Osteoblast (primary cell): ENCODE results near the gene SMCHD1. TPM values are rescaled to one million over a fixed set of nuclear protein-coding genes. Genes with fewer than 3 reads are reported as not detected.
"Not testable (repeated sequence)": the region's sequence is repeated elsewhere in the genome, so short reads cannot be mapped to it uniquely, and the experiment has no call there.

ENCODE experiments used
- DNase-seq: peaks from one replicate; pipeline ENCODE4 v3.0.0; 2011; ENCODE audit warnings: low spot score, mixed read lengths; ENCODE audit not compliant: insufficient read length; ENCODE audit errors: missing footprints
- H2AFZ ChIP-seq: 2 replicates; pipeline ENCODE4 v1.6.0; 2011; ENCODE audit warnings: mild to moderate bottlenecking, low read length
- H3K27ac ChIP-seq: 2 replicates; pipeline ENCODE4 v1.5.1; 2011; ENCODE audit warnings: mild to moderate bottlenecking, low read depth, low read length, moderate library complexity
- H3K27me3 ChIP-seq: 2 replicates; pipeline ENCODE4 v1.6.0; 2012; ENCODE audit warnings: mild to moderate bottlenecking, control low read depth, inconsistent platforms, low read length, moderate library complexity; ENCODE audit not compliant: insufficient read depth
- H3K36me3 ChIP-seq: 2 replicates; pipeline ENCODE4 v1.5.1; 2011; ENCODE audit warnings: mild to moderate bottlenecking, low read length, control low read depth, moderate library complexity; ENCODE audit not compliant: insufficient read depth
- H3K4me1 ChIP-seq: 2 replicates; pipeline ENCODE4 v1.5.1; 2011; ENCODE audit warnings: mild to moderate bottlenecking, low read length, control low read depth, moderate library complexity; ENCODE audit not compliant: insufficient read depth
- H3K4me2 ChIP-seq: 2 replicates; pipeline ENCODE4 v1.6.0; 2011; ENCODE audit warnings: mild to moderate bottlenecking, low read length; ENCODE audit not compliant: insufficient read depth
- H3K4me3 ChIP-seq: fragments of 200-600 bp; sonication (generic); 3 replicates; pipeline ENCODE4 v1.5.1; 2012; ENCODE audit warnings: mild to moderate bottlenecking, low read length, inconsistent platforms; ENCODE audit not compliant: insufficient read depth
- H3K79me2 ChIP-seq: 2 replicates; pipeline ENCODE4 v1.6.0; 2012; ENCODE audit warnings: mild to moderate bottlenecking, low read length, control low read depth, inconsistent platforms; ENCODE audit not compliant: insufficient read depth
- H3K9me3 ChIP-seq: 2 replicates; pipeline ENCODE4 v1.5.1; 2011; ENCODE audit warnings: low read depth, low read length, control low read depth
- H4K20me1 ChIP-seq: 2 replicates; pipeline ENCODE4 v1.6.0; 2012; ENCODE audit warnings: mild to moderate bottlenecking, low read length, control low read depth; ENCODE audit not compliant: insufficient read depth
- CTCF ChIP-seq: IDR thresholded peaks from 2 replicates; pipeline ENCODE4 v1.5.1; 2011; ENCODE audit warnings: mild to moderate bottlenecking, low read depth, low read length, moderate library complexity; ENCODE audit errors: extremely low read depth
- total RNA-seq: library from RNA; depleted of rRNA; stranded (reverse); fragments of >200 nt; gene quantifications from 2 replicates; pipeline ENCODE4 v1.2.3, GENCODE V29; 2012

SMCHD1 gene
- total RNA-seq, 1 donor, result 53.6 TPM

- Histone ChIP-seq H3K27me3 (no peaks in the 10 kb centered on the region), H3K79me2 (no peaks in the 10 kb centered on the region), H3K4me3 (no peak overlapping the region), H3K36me3 (peaks cover 21% of the 10 kb centered on the region), H3K27ac (no peak overlapping the region), H4K20me1 (no peaks in the 10 kb centered on the region), H3K4me2 (no peak overlapping the region), H3K4me1 (no peaks in the 10 kb centered on the region), H3K9me3 (no peaks in the 10 kb centered on the region), H2AFZ (no peak overlapping the region)
- TF ChIP-seq CTCF, result no peak
- no peak for DNase-seq
These were observed 138.6 kb downstream of the SMCHD1 start for GRCh38 chr18:2794159-2794558.

GRCh38 chr18:2797951-2798350 lies 142.4 kb downstream of the SMCHD1 start:
- Histone ChIP-seq H3K9me3 (no peaks in the 10 kb centered on the region), H3K27ac (no peak overlapping the region), H3K79me2 (no peaks in the 10 kb centered on the region), H4K20me1 (no peaks in the 10 kb centered on the region), H3K36me3 (peaks cover 22% of the 10 kb centered on the region), H3K27me3 (no peaks in the 10 kb centered on the region), H3K4me3 (no peak overlapping the region), H3K4me2 (no peak overlapping the region), H3K4me1 (no peaks in the 10 kb centered on the region), H2AFZ (no peak overlapping the region)
- no peak for DNase-seq
- TF ChIP-seq CTCF, result no peak

GRCh38 chr18:2799369-2799768 lies 143.8 kb downstream of the SMCHD1 start:
- Histone ChIP-seq H3K36me3 (peaks cover 22% of the 10 kb centered on the region), H3K79me2 (no peaks in the 10 kb centered on the region), H3K4me2 (no peak overlapping the region), H3K4me3 (no peak overlapping the region), H3K9me3 (no peaks in the 10 kb centered on the region), H2AFZ (no peak overlapping the region), H4K20me1 (no peaks in the 10 kb centered on the region), H3K27ac (no peak overlapping the region), H3K4me1 (no peaks in the 10 kb centered on the region), H3K27me3 (no peaks in the 10 kb centered on the region)
- no peak for DNase-seq
- TF ChIP-seq CTCF, result no peak

- H3K4me1 ChIP-seq, result peaks cover 10% of the 10 kb centered on the region
- H3K4me3 ChIP-seq, result peak overlapping the region; percentile 12
- H2AFZ ChIP-seq, result no peak overlapping the region
- no peaks in the 10 kb centered on the region for H3K79me2 ChIP-seq
- no peaks in the 10 kb centered on the region for H3K9me3 ChIP-seq
- no peaks in the 10 kb centered on the region for H4K20me1 ChIP-seq
- peak; percentile 44 for DNase-seq
- H3K27me3 ChIP-seq, result no peaks in the 10 kb centered on the region
- no peak for TF ChIP-seq CTCF
- peak overlapping the region; percentile 65 for H3K4me2 ChIP-seq
- H3K36me3 ChIP-seq, result peaks cover 4% of the 10 kb centered on the region
- H3K27ac ChIP-seq, result no peak overlapping the region
These were observed 150.7 kb downstream of the SMCHD1 start for GRCh38 chr18:2805970-2806943.

GRCh38 chr18:2808640-2809039 lies 153.1 kb downstream of the SMCHD1 start:
- H3K79me2 ChIP-seq, H3K27ac ChIP-seq, H3K36me3 ChIP-seq, H2AFZ ChIP-seq, H3K4me3 ChIP-seq, DNase-seq, H3K4me2 ChIP-seq, H3K27me3 ChIP-seq, H4K20me1 ChIP-seq, H3K9me3 ChIP-seq: not testable (repeated sequence)
- H3K4me1 ChIP-seq, result peaks cover 10% of the 10 kb centered on the region

- H3K36me3 ChIP-seq, H3K27ac ChIP-seq, H3K27me3 ChIP-seq, H3K4me3 ChIP-seq, H3K9me3 ChIP-seq, H3K4me2 ChIP-seq, H2AFZ ChIP-seq, H4K20me1 ChIP-seq, H3K79me2 ChIP-seq: not testable (repeated sequence)
- H3K4me1 ChIP-seq, result peaks cover 10% of the 10 kb centered on the region
- DNase-seq, result peak; percentile 56
These were observed 154.2 kb downstream of the SMCHD1 start for GRCh38 chr18:2809666-2810183.
